ENCODE measurements around the gene PIK3C2G. TPM values are rescaled to one million over a fixed set of nuclear protein-coding genes. Genes with fewer than 3 reads are reported as not detected.
"Not testable (repeated sequence)": the region's sequence is repeated elsewhere in the genome, so short reads cannot be mapped to it uniquely, and the experiment has no call there.

The PIK3C2G gene
- total RNA-seq, 1 donor from 2014 or later: 0.69 TPM

DNA sequence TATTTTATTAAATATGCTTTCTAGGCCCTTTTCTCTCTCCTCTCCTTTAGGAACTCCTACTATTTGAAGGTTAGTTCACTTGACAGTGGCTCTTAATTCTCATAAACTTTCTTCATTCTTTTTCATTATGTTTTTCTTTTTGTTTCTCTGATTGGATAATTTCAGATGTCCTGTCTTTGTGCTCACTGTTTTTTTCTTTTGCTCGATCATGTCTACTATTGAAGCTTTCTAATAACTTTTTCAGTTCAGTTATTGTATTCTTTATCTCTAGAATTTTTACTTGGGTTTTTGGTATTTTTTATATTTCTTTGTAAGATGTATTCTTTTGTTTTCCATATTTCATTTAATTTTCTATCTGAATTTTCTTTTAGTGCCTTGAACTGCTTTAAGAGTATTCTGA is 261.5 kb downstream of the PIK3C2G start:
- Histone ChIP-seq H3K4me3 (no peak overlapping the region), H3K9me3 (peaks cover 5% of the 10 kb centered on the region), H3K4me1 (no peaks in the 10 kb centered on the region), H3K36me3 (no peaks in the 10 kb centered on the region), H3K27me3 (no peaks in the 10 kb centered on the region), H3K27ac (no peak overlapping the region)
- no peak for ATAC-seq
- intact Hi-C loops (cut with DNase I): no loop called here
- TF ChIP-seq, protein P1, sequence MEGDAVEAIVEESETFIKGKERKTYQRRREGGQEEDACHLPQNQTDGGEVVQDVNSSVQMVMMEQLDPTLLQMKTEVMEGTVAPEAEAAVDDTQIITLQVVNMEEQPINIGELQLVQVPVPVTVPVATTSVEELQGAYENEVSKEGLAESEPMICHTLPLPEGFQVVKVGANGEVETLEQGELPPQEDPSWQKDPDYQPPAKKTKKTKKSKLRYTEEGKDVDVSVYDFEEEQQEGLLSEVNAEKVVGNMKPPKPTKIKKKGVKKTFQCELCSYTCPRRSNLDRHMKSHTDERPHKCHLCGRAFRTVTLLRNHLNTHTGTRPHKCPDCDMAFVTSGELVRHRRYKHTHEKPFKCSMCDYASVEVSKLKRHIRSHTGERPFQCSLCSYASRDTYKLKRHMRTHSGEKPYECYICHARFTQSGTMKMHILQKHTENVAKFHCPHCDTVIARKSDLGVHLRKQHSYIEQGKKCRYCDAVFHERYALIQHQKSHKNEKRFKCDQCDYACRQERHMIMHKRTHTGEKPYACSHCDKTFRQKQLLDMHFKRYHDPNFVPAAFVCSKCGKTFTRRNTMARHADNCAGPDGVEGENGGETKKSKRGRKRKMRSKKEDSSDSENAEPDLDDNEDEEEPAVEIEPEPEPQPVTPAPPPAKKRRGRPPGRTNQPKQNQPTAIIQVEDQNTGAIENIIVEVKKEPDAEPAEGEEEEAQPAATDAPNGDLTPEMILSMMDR (IDR thresholded peaks at IDR 0.05): no peak
- no peak for DNase-seq

DNA sequence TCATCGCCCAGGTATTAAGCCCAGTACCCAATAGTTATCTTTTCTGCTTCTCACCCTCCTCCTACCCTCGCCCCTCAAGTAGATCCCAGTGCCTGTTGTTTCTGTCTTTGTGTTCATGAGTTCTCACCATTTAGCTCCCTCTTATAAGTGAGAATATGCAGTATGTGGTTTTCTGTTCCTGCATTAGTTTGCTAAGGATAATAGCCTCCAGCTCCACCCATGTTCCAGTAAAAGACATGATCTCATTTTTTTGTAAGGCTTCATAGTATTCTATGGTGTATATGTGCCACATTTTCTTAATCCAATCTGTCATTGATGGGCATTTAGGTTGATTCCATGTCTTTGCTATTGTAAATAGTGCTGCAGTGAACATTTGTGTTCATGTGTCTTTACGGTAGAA is 281.2 kb downstream of the PIK3C2G start:
- H3K9me3 ChIP-seq; intact Hi-C loops (cut with DNase I); H3K4me1 ChIP-seq; ATAC-seq; H3K27ac ChIP-seq; H3K36me3 ChIP-seq; H3K27me3 ChIP-seq; DNase-seq; H3K4me3 ChIP-seq: not testable (repeated sequence)

DNA sequence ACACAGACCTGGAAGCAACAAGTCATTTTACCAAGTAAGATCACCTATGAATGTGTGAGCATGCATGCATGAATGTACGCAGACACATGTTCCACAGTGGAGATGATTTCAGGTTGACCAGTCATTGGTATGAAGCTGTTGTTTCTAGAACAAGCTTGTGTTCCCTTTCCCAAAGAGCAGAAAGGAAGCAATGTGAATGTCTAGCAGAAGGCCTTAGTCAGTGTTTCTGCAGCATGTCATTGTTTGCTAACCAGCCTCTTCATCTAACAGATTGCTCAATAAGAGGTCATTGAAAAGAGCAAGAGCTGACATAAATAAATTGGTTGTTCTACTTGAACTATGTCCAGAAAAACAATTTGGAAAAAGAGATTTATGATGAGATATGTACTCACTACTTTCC is 285.1 kb downstream of the PIK3C2G start:
- Histone ChIP-seq H3K27ac (no peak overlapping the region), H3K4me1 (no peaks in the 10 kb centered on the region), H3K36me3 (no peaks in the 10 kb centered on the region), H3K4me3 (no peak overlapping the region), H3K9me3 (no peaks in the 10 kb centered on the region), H3K27me3 (no peaks in the 10 kb centered on the region)
- peak; percentile 59 for ATAC-seq
- DNase-seq: no peak
- TF ChIP-seq, protein P1 (IDR thresholded peaks at IDR 0.05): no peak
- intact Hi-C loops (cut with DNase I): no loop called here

DNA sequence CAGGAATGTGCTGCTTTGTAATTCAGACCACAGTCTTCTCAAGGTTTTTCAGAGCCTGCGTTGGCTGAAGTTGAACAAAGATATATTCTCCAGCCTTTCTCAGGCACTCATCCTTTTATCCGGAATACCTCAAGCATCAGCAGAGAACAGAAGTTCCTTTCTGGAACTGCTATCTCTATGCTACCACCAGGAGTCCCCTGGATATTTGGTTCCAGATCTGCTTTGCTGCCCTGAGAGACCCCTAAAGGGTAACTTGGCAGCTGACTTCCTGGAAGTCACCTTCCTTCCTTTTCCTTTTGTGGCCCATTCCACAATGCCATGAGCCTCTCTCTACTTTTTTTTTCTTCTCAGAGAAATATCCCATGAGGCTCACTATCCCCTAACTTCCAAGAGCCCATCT is 288.3 kb downstream of the PIK3C2G start:
- Histone ChIP-seq H3K27me3 (no peaks in the 10 kb centered on the region), H3K4me3 (no peak overlapping the region), H3K9me3 (no peaks in the 10 kb centered on the region), H3K4me1 (no peaks in the 10 kb centered on the region), H3K27ac (no peak overlapping the region), H3K36me3 (no peaks in the 10 kb centered on the region)
- intact Hi-C loops (cut with DNase I): no loop called here
- DNase-seq: no peak
- TF ChIP-seq, protein P1 (IDR thresholded peaks at IDR 0.05): no peak
- no peak for ATAC-seq

DNA sequence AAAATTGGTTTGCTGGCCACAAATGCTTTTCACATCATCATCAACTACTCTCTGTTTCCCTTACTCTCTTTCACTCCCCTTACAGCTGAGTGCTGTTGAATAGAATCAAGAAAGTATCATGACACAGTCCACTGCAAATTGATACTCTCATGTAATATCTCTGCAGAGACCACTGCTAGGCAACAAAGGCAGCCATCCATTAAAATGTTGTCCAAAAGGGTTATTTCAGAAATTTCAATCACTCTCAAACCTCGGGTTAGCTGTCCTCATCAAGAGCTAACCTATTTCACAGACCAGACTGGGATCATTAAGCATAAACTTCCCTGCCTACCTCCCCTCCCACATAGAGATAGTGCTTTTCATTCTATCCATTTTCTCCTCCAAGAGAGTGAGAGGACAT is 289.8 kb downstream of the PIK3C2G start:
- no peak overlapping the region for H3K4me3 ChIP-seq
- no peaks in the 10 kb centered on the region for H3K4me1 ChIP-seq
- no peaks in the 10 kb centered on the region for H3K36me3 ChIP-seq
- ATAC-seq (no peak), DNase-seq (no peak)
- TF ChIP-seq, protein P1 (IDR thresholded peaks at IDR 0.05): no peak
- H3K9me3 ChIP-seq: no peaks in the 10 kb centered on the region
- no peaks in the 10 kb centered on the region for H3K27me3 ChIP-seq
- no peak overlapping the region for H3K27ac ChIP-seq
- intact Hi-C loops (cut with DNase I): no loop called here

DNA sequence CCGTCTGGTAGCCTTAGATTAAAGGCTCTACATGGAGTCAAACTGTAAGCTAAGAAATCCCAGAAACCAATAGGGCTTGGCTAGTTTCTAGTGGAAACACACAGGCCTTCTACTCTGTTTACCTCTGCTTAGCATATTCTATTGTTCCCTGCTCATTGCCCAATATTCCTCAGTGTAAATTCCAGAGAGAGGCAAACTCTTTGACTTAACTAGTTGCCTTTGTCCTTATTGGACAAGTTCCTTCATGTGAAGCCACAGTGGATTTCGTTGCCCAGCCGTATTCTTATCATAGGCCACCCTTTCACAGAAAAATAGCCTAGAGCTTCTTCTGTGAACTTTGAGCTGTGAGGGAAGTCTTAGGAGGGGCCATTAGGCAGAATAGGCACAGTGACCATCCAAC is 290.4 kb downstream of the PIK3C2G start:
- no peaks in the 10 kb centered on the region for H3K4me1 ChIP-seq
- DNase-seq (no peak), ATAC-seq (no peak)
- no peak overlapping the region for H3K27ac ChIP-seq
- no peaks in the 10 kb centered on the region for H3K27me3 ChIP-seq
- TF ChIP-seq, protein P1 (IDR thresholded peaks at IDR 0.05): no peak
- no peaks in the 10 kb centered on the region for H3K36me3 ChIP-seq
- intact Hi-C loops (cut with DNase I): no loop called here
- H3K9me3 ChIP-seq: no peaks in the 10 kb centered on the region
- no peak overlapping the region for H3K4me3 ChIP-seq

Data from upper lobe of right lung (tissue), 1 donor.